Right ventricle myocardium superior (tissue), 1 donor: Measurements from ENCODE around the gene FYN. TPM values are rescaled to one million over a fixed set of nuclear protein-coding genes. Genes with fewer than 3 reads are reported as not detected.

ENCODE experiments used
- ATAC-seq: fragments of 200-7000 bp; cut with Tn5 transposase; one replicate; pipeline ENCODE4 v1.9.1; 2020; ENCODE audit warnings: mild to moderate bottlenecking; ENCODE audit not compliant: poor library complexity
- DNase-seq: peaks from one replicate; pipeline ENCODE4 v3.0.0-alpha.2; 2020
- intact Hi-C: fragments of 100-400 bp; cut with DNase I; formaldehyde crosslinking; loops from one replicate; pipeline ENCODE4 v1.11.2; 2022
- total RNA-seq: library from RNA; stranded (reverse); fragmentation: NEBNext Ultra II Directional; extraction: Animal tissue kit (Norgen Biotek cat#: 25700); gene quantifications from one replicate; pipeline ENCODE4 v1.2.1, GENCODE V29; 2021
- donor health status: DM: no; HTN: yes; CAD: no; lungs with severe emphysema.

FYN gene
- total RNA-seq, 1 donor from 2014 or later: 40.6 TPM

GRCh38 chr6:111730864-111731263 is 142.4 kb downstream of the FYN start:
- ATAC-seq (peak; percentile 63), DNase-seq (peak; percentile 71)
- intact Hi-C loops: loop anchor here (10.0 kb wide), 1 partner anchor 124 kb away; no protein-coding TSS in a partner anchor

- intact Hi-C loops: no loop called here
- ATAC-seq: no peak
Observed at GRCh38 chr6:111727802-111728201, 145.4 kb downstream of the FYN start.

GRCh38 chr6:111727041-111727440 is 146.2 kb downstream of the FYN start:
- ATAC-seq: no peak
- DNase-seq: no peak
- intact Hi-C loops: no loop called here

More at GRCh38 chr6:111727802-111728201, 145.4 kb downstream of the FYN start:
- no peak for DNase-seq

GRCh38 chr6:111725446-111726112 is 147.7 kb downstream of the FYN start:
- intact Hi-C loops: no loop called here
- ATAC-seq (peak; percentile 54), DNase-seq (no peak)

GRCh38 chr6:111724505-111724904 is 148.7 kb downstream of the FYN start:
- intact Hi-C loops: no loop called here
- no peak for ATAC-seq
- DNase-seq: no peak

GRCh38 chr6:111724039-111724438 is 149.2 kb downstream of the FYN start:
- no peak for DNase-seq
- intact Hi-C loops: no loop called here
- no peak for ATAC-seq

GRCh38 chr6:111723412-111723970 is 149.8 kb downstream of the FYN start:
- no peak for DNase-seq
- intact Hi-C loops: no loop called here
- ATAC-seq: no peak

GRCh38 chr6:111722179-111722731 is 151.0 kb downstream of the FYN start:
- DNase-seq (no peak), ATAC-seq (peak; percentile 36)
- intact Hi-C loops: no loop called here

- DNase-seq (no peak), ATAC-seq (peak; percentile 13)
- intact Hi-C loops: no loop called here
Observed at GRCh38 chr6:111721753-111722154, 151.5 kb downstream of the FYN start.

- DNase-seq (no peak), ATAC-seq (no peak)
- intact Hi-C loops: no loop called here
Observed at GRCh38 chr6:111720931-111721496, 152.2 kb downstream of the FYN start.

- DNase-seq (no peak), ATAC-seq (no peak)
- intact Hi-C loops: no loop called here
Observed at GRCh38 chr6:111718990-111719389, 154.3 kb downstream of the FYN start.

- ATAC-seq: no peak
- DNase-seq: no peak
- intact Hi-C loops: no loop called here
Observed at GRCh38 chr6:111718326-111718725, 154.9 kb downstream of the FYN start.

GRCh38 chr6:111717621-111718020 is 155.6 kb downstream of the FYN start:
- intact Hi-C loops: no loop called here
- ATAC-seq: no peak
- DNase-seq: no peak

GRCh38 chr6:111716325-111716724 is 156.9 kb downstream of the FYN start:
- no peak for ATAC-seq
- no peak for DNase-seq
- intact Hi-C loops: no loop called here

GRCh38 chr6:111715321-111715720 is 157.9 kb downstream of the FYN start:
- no peak for ATAC-seq

GRCh38 chr6:111714416-111715270 is 158.6 kb downstream of the FYN start:
- ATAC-seq (no peak), DNase-seq (no peak)
- intact Hi-C loops: no loop called here

More at GRCh38 chr6:111715321-111715720, 157.9 kb downstream of the FYN start:
- intact Hi-C loops: no loop called here
- DNase-seq: no peak

GRCh38 chr6:111713811-111714210 is 159.4 kb downstream of the FYN start:
- ATAC-seq (no peak), DNase-seq (no peak)
- intact Hi-C loops: no loop called here

- intact Hi-C loops: no loop called here
- DNase-seq (no peak), ATAC-seq (no peak)
Observed at GRCh38 chr6:111713236-111713635, 160.0 kb downstream of the FYN start.
